Tibial artery (tissue), 4 donors: Measurements from ENCODE around the gene PLEKHF1.

Experiments used
- DNase-seq, 2 donors: peaks; one replicate each; pipeline ENCODE4 v3.0.0-alpha.2; 2019
- H3K27ac ChIP-seq, 2 donors: fragments of 200-600 bp; sonication (generic) in 1 of 2; 1 replicate in 1 of 2; 2 replicates in 1 of 2; pipeline ENCODE4 v1.5.1; 2018 to 2019; ENCODE audit warnings: mild to moderate bottlenecking in 1 of 2
- H3K27me3 ChIP-seq, 2 donors: fragments of 200-600 bp; sonication (generic) in 1 of 2; one replicate each; pipeline versions ENCODE4 v1.5.1 to v1.6.0; 2016 to 2019
- H3K36me3 ChIP-seq, 3 donors: fragments of 200-600 bp; sonication (generic) in 2 of 3; one replicate each; pipeline ENCODE4 v1.5.1; 2016 to 2019; ENCODE audit warnings: mild to moderate bottlenecking in 2 of 3
- H3K4me1 ChIP-seq, 4 donors: fragments of 200-600 bp; sonication (generic) in 2 of 4; 1 replicate in 3 of 4; 2 replicates in 1 of 4; pipeline ENCODE4 v1.5.1; 2016 to 2019
- H3K4me3 ChIP-seq, 2 donors: fragments of 200-600 bp; sonication (generic) in 1 of 2; 1 replicate in 1 of 2; 2 replicates in 1 of 2; pipeline ENCODE4 v1.5.1; 2018 to 2019; ENCODE audit warnings: mild to moderate bottlenecking in 2 of 2
- H3K9me3 ChIP-seq, 3 donors: fragments of 200-600 bp; sonication (generic) in 1 of 3; one replicate each; pipeline ENCODE4 v1.5.1; 2016 to 2019
- CTCF ChIP-seq, 2 experiments: fragments of 200-600 bp in 1 of 2; fragments of 450-650 bp in 1 of 2; IDR thresholded peaks; one replicate each; pipeline ENCODE4 v1.5.1; 2017 to 2019; ENCODE audit warnings: antibody characterized with exemption in 2 of 2, mild to moderate bottlenecking in 1 of 2, moderate library complexity in 1 of 2
- intact Hi-C: fragments of 100-400 bp; cut with DNase I; formaldehyde crosslinking; loops from one replicate; pipeline ENCODE4 v1.15.0; 2023; ENCODE audit warnings: low total_unique reads

PLEKHF1 gene

GRCh38 chr19:29653398-29653797 lies 11.9 kb upstream of the PLEKHF1 start:
- H3K27ac ChIP-seq = no peak overlapping the region
- H3K27me3 ChIP-seq = peaks cover 0 to 11% of the 10 kb centered on the region in 2 donors
- TF ChIP-seq CTCF (IDR thresholded peaks at IDR 0.05) = no peak
- peaks cover 0 to 4% (median 0%) of the 10 kb centered on the region in 3 donors for H3K9me3 ChIP-seq
- no peaks in the 10 kb centered on the region for H3K36me3 ChIP-seq
- no peak overlapping the region for H3K4me3 ChIP-seq
- intact Hi-C loops = no loop called here
- no peak for DNase-seq
- H3K4me1 ChIP-seq = no peaks in the 10 kb centered on the region

- no peak overlapping the region for H3K4me3 ChIP-seq
- no peaks in the 10 kb centered on the region for H3K36me3 ChIP-seq
- intact Hi-C loops = no loop called here
- peaks cover 0 to 8% of the 10 kb centered on the region in 2 donors for H3K27me3 ChIP-seq
- H3K9me3 ChIP-seq = peaks cover 0 to 4% (median 0%) of the 10 kb centered on the region in 3 donors
- no peak for TF ChIP-seq CTCF (IDR thresholded peaks at IDR 0.05)
- H3K27ac ChIP-seq = no peak overlapping the region
- no peaks in the 10 kb centered on the region for H3K4me1 ChIP-seq
- peak in 1 of 2 donors; percentile 50 for DNase-seq
Observed at GRCh38 chr19:29655648-29656335, 9.5 kb upstream of the PLEKHF1 start.

GRCh38 chr19:29658221-29658991 lies 6.9 kb upstream of the PLEKHF1 start:
- TF ChIP-seq CTCF (IDR thresholded peaks at IDR 0.05) = no peak
- intact Hi-C loops = no loop called here
- Histone ChIP-seq H3K27me3 (no peaks in the 10 kb centered on the region), H3K36me3 (no peaks in the 10 kb centered on the region), H3K27ac (no peak overlapping the region), H3K4me1 (peaks cover 0 to 23% (median 19%) of the 10 kb centered on the region in 4 donors), H3K4me3 (no peak overlapping the region), H3K9me3 (peaks cover 0 to 4% (median 0%) of the 10 kb centered on the region in 3 donors)
- no peak for DNase-seq

GRCh38 chr19:29660835-29661234 lies 4.4 kb upstream of the PLEKHF1 start:
- Histone ChIP-seq H3K4me3 (no peak overlapping the region), H3K27ac (peak overlapping the region; percentile 93), H3K4me1 (peaks cover 0 to 40% (median 35%) of the 10 kb centered on the region in 4 donors), H3K36me3 (no peaks in the 10 kb centered on the region), H3K27me3 (no peaks in the 10 kb centered on the region), H3K9me3 (no peaks in the 10 kb centered on the region)
- no peak for TF ChIP-seq CTCF (IDR thresholded peaks at IDR 0.05)
- intact Hi-C loops = loop anchor here (5.0 kb wide), 1 partner anchor 56 kb away; the partner anchor contains the start of gene C19orf12
- peak in 1 of 2 donors; percentile 25 for DNase-seq

- no peaks in the 10 kb centered on the region for H3K9me3 ChIP-seq
- no peak for DNase-seq
- H3K4me1 ChIP-seq = peaks cover 0 to 54% (median 40%) of the 10 kb centered on the region in 4 donors
- H3K36me3 ChIP-seq = no peaks in the 10 kb centered on the region
- peak overlapping the region; percentile 16 to 37 for H3K4me3 ChIP-seq
- H3K27ac ChIP-seq = peak overlapping the region; percentile 93
- TF ChIP-seq CTCF (IDR thresholded peaks at IDR 0.05) = no peak
- intact Hi-C loops = loop anchor here (5.0 kb wide), 1 partner anchor 55 kb away; the partner anchor contains the start of gene C19orf12
- no peaks in the 10 kb centered on the region for H3K27me3 ChIP-seq
Observed at GRCh38 chr19:29662278-29662603, 3.0 kb upstream of the PLEKHF1 start.
